Spleen (tissue), 11 donors: ENCODE measurements around the gene TAF4. TPM values are rescaled to one million over a fixed set of nuclear protein-coding genes. Genes with fewer than 3 reads are reported as not detected.
A peak's percentile ranks its signal among the peaks of the same experiment; 100 is the strongest.

Source experiments
- DNase-seq: peaks from one replicate; pipeline ENCODE4 v3.0.0-alpha.2; 2020
- H3K27ac ChIP-seq, 8 donors: fragments of 200-600 bp; sonication (generic) in 7 of 8; 1 replicate in 4 of 8; 2 replicates in 4 of 8; pipeline versions ENCODE4 v1.5.0 to v1.8.0; 2016 to 2021; ENCODE audit warnings: inconsistent platforms in 4 of 8, mild to moderate bottlenecking in 4 of 8, moderate library complexity in 1 of 8
- H3K27me3 ChIP-seq, 7 donors: fragments of 200-600 bp; sonication (generic) in 6 of 7; replicated peaks in 1 of 7; 1 replicate in 4 of 7; 2 replicates in 3 of 7; pipeline versions ENCODE4 v1.5.0 to v1.8.0; 2016 to 2021; ENCODE audit warnings: inconsistent platforms in 3 of 7, mild to moderate bottlenecking in 1 of 7
- H3K36me3 ChIP-seq, 6 donors: fragments of 200-600 bp; sonication (generic) in 5 of 6; 1 replicate in 4 of 6; 2 replicates in 2 of 6; pipeline versions ENCODE4 v1.5.0 to v1.8.0; 2016 to 2021; ENCODE audit warnings: inconsistent platforms in 2 of 6
- H3K4me1 ChIP-seq, 6 donors: fragments of 200-600 bp; sonication (generic) in 5 of 6; 1 replicate in 3 of 6; 2 replicates in 3 of 6; pipeline versions ENCODE4 v1.5.0 to v1.8.0; 2016 to 2021; ENCODE audit warnings: inconsistent platforms in 3 of 6
- H3K4me3 ChIP-seq, 8 donors: fragments of 200-600 bp; sonication (generic) in 7 of 8; 1 replicate in 4 of 8; 2 replicates in 4 of 8; pipeline versions ENCODE4 v1.5.0 to v1.8.0; 2016 to 2021; ENCODE audit warnings: inconsistent platforms in 4 of 8, mild to moderate bottlenecking in 4 of 8, moderate library complexity in 2 of 8
- H3K9me3 ChIP-seq, 8 donors: fragments of 200-600 bp; sonication (generic) in 7 of 8; 1 replicate in 4 of 8; 2 replicates in 4 of 8; pipeline versions ENCODE4 v1.5.0 to v1.8.0; 2016 to 2021; ENCODE audit warnings: inconsistent platforms in 4 of 8
- CTCF ChIP-seq, 11 experiments: fragments of 200-600 bp in 7 of 11; fragments of 450-650 bp in 4 of 11; sonication (generic) in 4 of 11; IDR thresholded peaks in 8 of 11; conservative IDR thresholded peaks in 3 of 11; 1 replicate in 7 of 11; 2 replicates in 4 of 11; pipeline versions ENCODE4 v1.4.0 to v1.8.0; 2016 to 2021; ENCODE audit warnings: antibody characterized with exemption in 11 of 11, inconsistent platforms in 4 of 11, mild to moderate bottlenecking in 1 of 11
- POLR2A ChIP-seq, 3 donors: fragments of 450-650 bp; IDR thresholded peaks; one replicate each; pipeline ENCODE4 v1.5.1; 2017; ENCODE audit warnings: antibody characterized with exemption in 3 of 3, mild to moderate bottlenecking in 1 of 3
- POLR2AphosphoS5 ChIP-seq, 3 donors: sonication (generic); formaldehyde crosslinking; IDR thresholded peaks; one replicate each; pipeline ENCODE4 v1.5.1; 2017; ENCODE audit warnings: antibody characterized with exemption in 3 of 3
- WGBS, 5 donors: extraction: QIAGEN DNeasy Blood & Tissue Kit in 3 of 5; methylation state at CpG; one replicate each; pipeline versions ENCODE4 v1.1.5 to v1.1.7; 2013 to 2018; 5-methylcytosine and 5-hydroxymethylcytosine counted together
- intact Hi-C: fragments of 100-400 bp; cut with DNase I; formaldehyde crosslinking; loops from one replicate; pipeline ENCODE4 v1.15.0; 2023; ENCODE audit warnings: low total_unique reads
- polyA plus RNA-seq, 3 donors: library from polyadenylated mRNA; stranded (reverse); fragments of 200-250 nt; gene quantifications; one replicate each; pipeline ENCODE4 v1.2.1, GENCODE V29; 2013
- total RNA-seq, 7 donors: library from RNA; depleted of rRNA in 3 of 7; stranded (reverse); fragments of >200 nt in 3 of 7; fragmentation: NEBNext Ultra II Directional in 4 of 7; extraction: Animal tissue kit (Norgen Biotek cat#: 25700) in 4 of 7; gene quantifications; one replicate each; pipeline versions ENCODE4 v1.1.0 to v1.2.1, GENCODE V29; 2016 to 2021
- donor health status: healthy with polysubstance abuse.
- donor health status: DM: no; HTN: no; CAD: no; lungs with moderate emphysema.
- donor health status: DM: no; HTN: no; CAD: no.
- donor health status: Bipolar disorder and iron deficiency.
- donor health status: healthy.
- donor health status: DM: no; HTN: no; CAD: no.
- donor health status: DM: yes; HTN: yes; CAD: no.

The TAF4 gene
- total and polyA plus RNA-seq, 10 donors, result 4.3 to 28.3 (median 16.5) TPM

- 90 to 93% (median 92%) methylated on average over 15 to 18 of the region's 18 CpGs for WGBS, 5 donors
- TF ChIP-seq POLR2AphosphoS5 (IDR thresholded peaks at IDR 0.05) (peak in 1 of 3 donors; percentile 11), POLR2A (IDR thresholded peaks at IDR 0.05) (no peak)
- H3K9me3 ChIP-seq, result no peaks in the 10 kb centered on the region
- DNase-seq, result no peak
- H3K36me3 ChIP-seq, result peaks cover 8 to 100% (median 91%) of the 10 kb centered on the region in 6 donors
- H3K27ac ChIP-seq, result no peak overlapping the region
- no peaks in the 10 kb centered on the region for H3K27me3 ChIP-seq
- no peak overlapping the region for H3K4me3 ChIP-seq
- H3K4me1 ChIP-seq, result no peaks in the 10 kb centered on the region
- intact Hi-C loops, result no loop called here
Measured at GRCh38 chr20:62001178-62001715, 64.4 kb downstream of the TAF4 start.

- H3K27ac ChIP-seq, result no peak overlapping the region
- 88 to 91% (median 90%) methylated on average over 16 to 19 of the region's 19 CpGs for WGBS, 5 donors
- H3K36me3 ChIP-seq, result peaks cover 5 to 97% (median 93%) of the 10 kb centered on the region in 6 donors
- H3K27me3 ChIP-seq, result no peaks in the 10 kb centered on the region
- no peaks in the 10 kb centered on the region for H3K4me1 ChIP-seq
- intact Hi-C loops, result no loop called here
- DNase-seq, result no peak
- H3K4me3 ChIP-seq, result no peak overlapping the region
- no peak for TF ChIP-seq POLR2A (IDR thresholded peaks at IDR 0.05)
- no peaks in the 10 kb centered on the region for H3K9me3 ChIP-seq
Measured at GRCh38 chr20:61998343-61999121, 67.1 kb downstream of the TAF4 start.

- TF ChIP-seq CTCF (IDR thresholded peaks at IDR 0.05 in 8 of 11, conservative IDR thresholded peaks at IDR 0.05 in 3 of 11), result no peak
- TF ChIP-seq POLR2AphosphoS5 (IDR thresholded peaks at IDR 0.05), result no peak
- no peak for TF ChIP-seq POLR2A (IDR thresholded peaks at IDR 0.05)
- Histone ChIP-seq H3K36me3 (peaks cover 5 to 97% (median 93%) of the 10 kb centered on the region in 6 donors), H3K27ac (no peak overlapping the region), H3K27me3 (no peaks in the 10 kb centered on the region), H3K4me3 (no peak overlapping the region), H3K4me1 (no peaks in the 10 kb centered on the region), H3K9me3 (peaks cover 0 to 5% (median under 1%) of the 10 kb centered on the region in 8 donors)
- DNase-seq, result no peak
- intact Hi-C loops, result no loop called here
- WGBS, 5 donors, result 88 to 96% (median 91%) methylated on average over 10 of the region's 10 CpGs
Measured at GRCh38 chr20:61997891-61998290, 67.8 kb downstream of the TAF4 start.

- no peaks in the 10 kb centered on the region for H3K4me1 ChIP-seq
- H3K36me3 ChIP-seq, result peaks cover 5 to 97% (median 93%) of the 10 kb centered on the region in 6 donors
- intact Hi-C loops, result no loop called here
- TF ChIP-seq POLR2AphosphoS5 (IDR thresholded peaks at IDR 0.05) (no peak), CTCF (IDR thresholded peaks at IDR 0.05 in 8 of 11, conservative IDR thresholded peaks at IDR 0.05 in 3 of 11) (no peak), POLR2A (IDR thresholded peaks at IDR 0.05) (no peak)
- H3K4me3 ChIP-seq, result no peak overlapping the region
- peaks cover 0 to 10% (median 4%) of the 10 kb centered on the region in 8 donors for H3K9me3 ChIP-seq
- 84 to 92% (median 87%) methylated on average over 10 of the region's 10 CpGs for WGBS, 5 donors
- DNase-seq, result no peak
- H3K27me3 ChIP-seq, result no peaks in the 10 kb centered on the region
- H3K27ac ChIP-seq, result no peak overlapping the region
Measured at GRCh38 chr20:61997372-61997771, 68.3 kb downstream of the TAF4 start.

- 95 to 99% (median 95%) methylated on average over 8 of the region's 8 CpGs for WGBS, 5 donors
- peaks cover 9 to 97% (median 92%) of the 10 kb centered on the region in 6 donors for H3K36me3 ChIP-seq
Measured at GRCh38 chr20:61994546-61994945, 71.1 kb downstream of the TAF4 start.

More at GRCh38 chr20:61994546-61994945, 71.1 kb downstream of the TAF4 start:
- Histone ChIP-seq H3K4me1 (no peaks in the 10 kb centered on the region), H3K9me3 (peaks cover 0 to 28% (median 21%) of the 10 kb centered on the region in 8 donors), H3K27ac (no peak overlapping the region), H3K4me3 (no peak overlapping the region), H3K27me3 (no peaks in the 10 kb centered on the region)
- intact Hi-C loops, result no loop called here
- no peak for TF ChIP-seq CTCF (IDR thresholded peaks at IDR 0.05 in 8 of 11, conservative IDR thresholded peaks at IDR 0.05 in 3 of 11)
- TF ChIP-seq POLR2AphosphoS5 (IDR thresholded peaks at IDR 0.05), result no peak
- TF ChIP-seq POLR2A (IDR thresholded peaks at IDR 0.05), result no peak
- no peak for DNase-seq
